Measurements from ENCODE around the gene GPR35.
"Not testable (repeated sequence)": the region's sequence is repeated elsewhere in the genome, so short reads cannot be mapped to it uniquely, and the experiment has no call there.

Gene GPR35

DNA sequence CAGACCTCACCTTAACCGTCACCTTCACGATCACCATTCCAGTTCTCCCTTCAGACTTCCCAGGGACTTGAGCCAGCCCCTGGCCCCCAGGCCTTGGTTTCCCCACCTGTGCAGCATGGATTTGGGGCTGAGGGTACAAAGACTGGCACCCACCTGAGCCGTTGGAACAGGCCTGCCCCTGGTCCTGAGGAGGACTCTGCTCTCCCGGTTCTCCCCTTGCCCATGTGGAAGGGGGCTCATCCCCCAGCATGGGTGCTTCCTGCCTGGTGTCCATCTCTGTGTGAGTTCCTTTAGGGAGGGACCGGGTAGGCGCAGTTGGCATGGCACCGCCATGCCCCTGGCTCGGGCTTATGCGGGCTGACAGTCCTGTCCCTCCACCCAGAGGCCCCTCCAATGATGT, 10.9 kb upstream of the GPR35 start:
- H3K27ac ChIP-seq: no peak overlapping the region

DNA sequence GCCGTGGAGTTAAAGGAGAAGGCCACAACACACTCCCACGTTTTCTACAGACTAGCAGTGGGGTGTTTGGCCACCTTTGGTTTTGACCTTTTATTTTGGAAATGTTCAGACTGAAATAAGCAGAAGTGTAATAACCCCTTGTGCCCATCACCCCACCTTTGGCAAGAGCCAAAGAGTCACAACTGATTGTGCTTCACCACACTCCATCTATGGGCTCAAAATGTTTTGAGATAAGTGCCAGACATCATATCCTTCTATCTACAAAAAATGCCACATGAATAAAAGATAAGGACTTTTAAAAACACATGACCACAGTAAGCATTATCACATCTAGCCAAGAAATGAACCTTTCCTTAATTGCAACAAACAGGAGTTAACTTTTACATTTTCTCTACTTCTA, 9.9 kb upstream of the GPR35 start:
- H3K27ac ChIP-seq: no peak overlapping the region
- TF ChIP-seq ZFX (IDR thresholded peaks at IDR 0.05): no peak
- TF ChIP-seq, protein P1, sequence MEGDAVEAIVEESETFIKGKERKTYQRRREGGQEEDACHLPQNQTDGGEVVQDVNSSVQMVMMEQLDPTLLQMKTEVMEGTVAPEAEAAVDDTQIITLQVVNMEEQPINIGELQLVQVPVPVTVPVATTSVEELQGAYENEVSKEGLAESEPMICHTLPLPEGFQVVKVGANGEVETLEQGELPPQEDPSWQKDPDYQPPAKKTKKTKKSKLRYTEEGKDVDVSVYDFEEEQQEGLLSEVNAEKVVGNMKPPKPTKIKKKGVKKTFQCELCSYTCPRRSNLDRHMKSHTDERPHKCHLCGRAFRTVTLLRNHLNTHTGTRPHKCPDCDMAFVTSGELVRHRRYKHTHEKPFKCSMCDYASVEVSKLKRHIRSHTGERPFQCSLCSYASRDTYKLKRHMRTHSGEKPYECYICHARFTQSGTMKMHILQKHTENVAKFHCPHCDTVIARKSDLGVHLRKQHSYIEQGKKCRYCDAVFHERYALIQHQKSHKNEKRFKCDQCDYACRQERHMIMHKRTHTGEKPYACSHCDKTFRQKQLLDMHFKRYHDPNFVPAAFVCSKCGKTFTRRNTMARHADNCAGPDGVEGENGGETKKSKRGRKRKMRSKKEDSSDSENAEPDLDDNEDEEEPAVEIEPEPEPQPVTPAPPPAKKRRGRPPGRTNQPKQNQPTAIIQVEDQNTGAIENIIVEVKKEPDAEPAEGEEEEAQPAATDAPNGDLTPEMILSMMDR (conservative IDR thresholded peaks at IDR 0.05): no peak

More for the DNA sequence above, 10.9 kb upstream of the GPR35 start:
- TF ChIP-seq ZFX (IDR thresholded peaks at IDR 0.05): no peak
- TF ChIP-seq, protein P1 (conservative IDR thresholded peaks at IDR 0.05): no peak

DNA sequence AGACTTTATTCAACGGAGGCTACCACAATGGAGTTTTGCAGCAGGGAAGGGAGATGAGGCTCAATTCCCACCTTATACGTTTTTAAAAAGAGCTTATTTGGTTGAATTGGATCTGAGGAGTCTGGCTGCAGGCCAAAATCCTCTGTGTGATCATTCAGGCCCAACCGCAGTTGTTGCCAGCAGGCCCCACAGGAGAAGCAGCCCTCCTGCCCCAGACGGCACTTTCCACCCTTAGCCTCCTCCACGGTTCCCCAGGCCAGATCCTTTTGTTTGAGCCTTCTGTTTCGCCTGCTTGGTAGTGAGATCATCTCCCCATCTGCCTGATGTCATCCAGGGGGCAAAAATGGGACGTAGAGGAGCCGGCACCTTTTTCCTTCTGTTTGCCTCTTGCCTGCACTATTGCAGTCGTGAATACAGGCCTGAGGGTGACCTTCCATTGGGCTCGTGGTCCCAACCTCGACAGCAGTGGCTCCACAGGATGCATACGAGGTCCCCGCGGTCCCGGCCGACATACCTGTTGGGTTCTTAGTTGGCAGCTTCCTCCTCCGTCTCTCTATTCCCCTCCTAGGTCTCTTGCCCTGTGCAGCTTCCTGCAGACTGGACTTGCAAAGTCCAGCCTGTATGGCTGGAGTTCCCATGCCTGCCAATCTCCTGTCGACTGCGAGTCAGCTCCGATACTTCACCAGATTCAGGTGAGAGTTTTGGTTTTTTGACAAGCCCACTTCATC, 9.3 kb upstream of the GPR35 start:
- no peak overlapping the region for H3K27ac ChIP-seq
- TF ChIP-seq, protein P1 (conservative IDR thresholded peaks at IDR 0.05): no peak
- no peak for TF ChIP-seq ZFX (IDR thresholded peaks at IDR 0.05)

DNA sequence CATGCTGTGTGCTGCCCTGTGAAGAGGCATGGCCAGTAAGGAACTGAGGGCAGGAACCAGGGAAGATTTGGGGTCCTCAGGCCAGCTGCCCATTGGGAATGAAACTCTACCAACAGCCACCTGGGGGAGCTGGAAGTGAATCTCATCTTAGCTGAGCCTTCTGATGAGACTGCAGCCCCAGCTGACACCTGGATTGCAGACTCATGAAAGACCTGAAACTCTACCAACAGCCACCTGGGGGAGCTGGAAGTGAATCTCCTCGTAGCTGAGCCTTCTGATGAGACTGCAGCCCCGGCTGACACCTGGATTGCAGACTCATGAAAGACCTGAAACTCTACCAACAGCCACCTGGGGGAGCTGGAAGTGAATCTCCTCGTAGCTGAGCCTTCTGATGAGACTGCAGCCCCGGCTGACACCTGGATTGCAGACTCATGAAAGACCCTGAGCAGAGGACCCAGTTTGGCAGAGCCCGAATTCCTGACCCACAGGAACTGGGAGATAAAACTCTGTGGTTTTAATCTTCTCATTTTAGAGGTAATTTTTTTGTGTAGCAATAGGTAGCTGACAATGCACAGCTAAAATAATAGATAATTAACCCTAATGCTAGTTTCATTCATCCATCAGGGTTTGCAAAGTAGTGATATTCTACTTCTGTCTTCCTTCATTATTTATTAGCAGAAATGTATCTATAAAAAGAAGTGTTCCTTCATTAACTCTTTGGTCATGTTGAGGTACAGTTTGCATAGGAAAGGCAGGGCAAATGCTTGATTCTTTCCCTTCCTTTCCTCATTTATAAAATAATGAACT, 8.2 kb upstream of the GPR35 start:
- H3K27ac ChIP-seq: not testable (repeated sequence)

DNA sequence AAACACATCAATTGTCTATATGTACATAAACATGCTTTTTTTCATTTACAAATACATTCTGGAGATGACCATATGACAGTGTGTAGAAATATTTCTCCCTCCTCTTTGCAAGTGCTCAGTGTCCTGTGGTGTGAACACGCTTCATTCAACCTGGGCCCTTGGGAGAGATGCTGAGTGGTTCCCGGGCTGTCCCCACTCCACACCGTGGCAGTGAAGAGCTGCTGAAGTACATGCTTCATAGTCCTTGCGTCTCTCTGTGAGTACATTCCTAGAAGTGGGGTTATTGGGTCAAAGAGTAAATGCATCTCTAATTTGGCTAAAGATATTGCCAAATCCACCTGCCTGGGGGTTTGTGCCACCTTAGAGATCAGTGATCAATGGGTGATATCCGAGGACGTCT, 6.5 kb upstream of the GPR35 start:
- H3K27ac ChIP-seq: no peak overlapping the region
- TF ChIP-seq ZFX (IDR thresholded peaks at IDR 0.05): no peak
- TF ChIP-seq, protein P1 (conservative IDR thresholded peaks at IDR 0.05): no peak

DNA sequence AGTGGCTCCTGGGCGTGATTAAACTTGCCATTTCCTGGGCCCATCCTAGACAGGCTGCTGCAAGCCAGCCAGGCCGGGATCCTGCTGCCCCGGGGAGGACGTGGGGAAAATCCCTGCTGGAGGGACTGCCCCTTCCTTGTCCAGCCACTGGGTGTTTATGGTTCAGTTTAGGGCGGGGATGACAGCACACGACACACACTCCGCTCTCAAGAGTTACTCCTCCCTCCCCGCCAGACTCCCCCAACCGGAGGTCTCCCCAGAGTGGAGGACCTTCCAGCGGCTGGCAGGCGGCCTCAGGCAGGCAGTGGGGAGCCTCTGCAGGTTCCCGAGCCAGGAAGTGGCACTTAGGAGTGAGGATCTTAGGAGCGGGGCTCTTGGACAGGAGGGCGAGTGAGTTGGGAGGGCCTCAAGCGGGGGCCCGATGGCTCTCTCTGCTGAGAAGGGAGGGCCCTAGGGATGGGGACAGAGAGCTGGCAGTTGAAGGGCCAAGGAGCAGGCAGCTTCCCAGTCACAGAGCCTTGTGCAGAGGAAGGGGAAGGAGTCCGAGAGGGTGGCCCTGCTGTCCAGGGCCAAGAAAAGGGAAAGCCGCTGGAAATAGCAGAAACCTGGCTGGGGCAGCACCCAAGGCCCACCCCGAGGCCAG, 5.7 kb upstream of the GPR35 start:
- TF ChIP-seq, protein P1 (conservative IDR thresholded peaks at IDR 0.05): no peak
- TF ChIP-seq ZFX (IDR thresholded peaks at IDR 0.05): no peak
- H3K27ac ChIP-seq: no peak overlapping the region

DNA sequence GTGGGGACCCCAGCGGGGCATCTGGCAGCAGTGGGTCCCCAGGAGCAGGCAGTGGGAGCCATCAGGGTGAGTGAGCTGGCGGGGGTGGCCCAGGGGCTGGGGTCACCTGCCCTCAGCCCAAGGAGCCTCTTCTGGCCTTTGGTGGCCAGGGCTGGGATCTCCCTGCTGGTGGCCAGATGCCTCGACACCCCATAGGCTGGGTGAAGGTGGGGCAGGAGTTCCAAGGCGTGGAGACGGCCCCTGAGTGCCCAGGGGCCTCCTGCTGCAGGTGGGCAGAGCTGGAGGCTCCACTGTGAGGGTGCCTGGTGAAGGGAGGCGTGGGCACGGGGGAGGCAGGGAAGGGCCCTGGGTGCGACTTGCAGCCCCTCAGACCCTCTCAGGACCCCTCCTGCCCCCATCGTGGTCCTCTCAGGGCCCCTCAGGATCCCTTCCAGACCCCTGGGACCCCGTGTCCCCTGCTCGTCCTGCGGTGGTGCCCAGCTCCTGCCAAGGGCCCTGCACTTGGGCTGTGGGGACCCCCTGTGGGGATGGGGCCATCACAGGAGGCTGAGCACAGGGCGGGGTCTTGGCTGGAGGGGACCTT, 5.0 kb upstream of the GPR35 start:
- no peak for TF ChIP-seq ZFX (IDR thresholded peaks at IDR 0.05)
- TF ChIP-seq, protein P1 (conservative IDR thresholded peaks at IDR 0.05): no peak
- no peak overlapping the region for H3K27ac ChIP-seq
